Left ventricle myocardium inferior (tissue), 1 donor: Measurements from ENCODE around the gene DCAF4L1. TPM values are rescaled to one million over a fixed set of nuclear protein-coding genes. Genes with fewer than 3 reads are reported as not detected.

Experiments used
- DNase-seq: peaks from one replicate; pipeline ENCODE4 v3.0.0-alpha.2; 2020
- H3K27ac ChIP-seq: fragments of 200-600 bp; replicated peaks from 2 replicates; pipeline ENCODE4 v1.8.0; 2021
- H3K27me3 ChIP-seq: fragments of 200-600 bp; 2 replicates; pipeline ENCODE4 v1.8.0; 2021; ENCODE audit warnings: low read depth
- H3K36me3 ChIP-seq: fragments of 200-600 bp; 2 replicates; pipeline ENCODE4 v1.8.0; 2021
- H3K4me1 ChIP-seq: fragments of 200-600 bp; 2 replicates; pipeline ENCODE4 v1.8.0; 2021
- H3K4me3 ChIP-seq: fragments of 200-600 bp; 2 replicates; pipeline ENCODE4 v1.8.0; 2021; ENCODE audit warnings: mild to moderate bottlenecking, moderate library complexity
- H3K9me3 ChIP-seq: fragments of 200-600 bp; replicated peaks from 2 replicates; pipeline ENCODE4 v1.8.0; 2021
- CTCF ChIP-seq: fragments of 200-600 bp; IDR thresholded peaks from 2 replicates; pipeline ENCODE4 v1.8.0; 2021; ENCODE audit warnings: antibody characterized with exemption, mild to moderate bottlenecking, borderline replicate concordance
- intact Hi-C: fragments of 100-400 bp; cut with micrococcal nuclease; formaldehyde crosslinking; loops from one replicate; pipeline ENCODE4 v1.11.0; 2022
- total RNA-seq: library from RNA; stranded (reverse); fragmentation: NEBNext Ultra II Directional; extraction: Animal tissue kit (Norgen Biotek cat#: 25700); gene quantifications from one replicate; pipeline ENCODE4 v1.2.1, GENCODE V29; 2021
- donor health status: DM: no; HTN: yes; CAD: no; lungs with severe emphysema.

Gene DCAF4L1
- total RNA-seq, 1 donor from 2014 or later = 0.19 TPM

DNA sequence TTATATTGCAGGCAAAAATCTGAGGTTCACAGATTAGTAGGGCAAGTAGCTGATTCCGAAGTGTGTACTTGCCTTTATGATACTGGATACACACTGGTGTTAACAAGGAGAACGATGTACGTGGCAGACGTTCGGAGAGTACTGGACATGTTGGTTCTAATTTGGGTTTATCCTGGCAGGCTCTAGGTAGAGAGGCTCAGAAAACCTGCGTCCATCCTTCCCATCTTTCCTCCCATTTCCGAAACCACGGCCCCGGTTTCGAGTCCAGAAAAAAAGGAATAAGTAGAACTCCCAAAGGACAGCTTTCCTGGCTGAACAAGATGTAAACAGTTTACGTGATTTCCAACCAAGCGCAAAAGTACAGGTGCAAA is 8.4 kb downstream of the DCAF4L1 start:
- peak overlapping the region; percentile 97 for H3K4me3 ChIP-seq
- H3K27ac ChIP-seq = peak overlapping the region; percentile 93
- no peak for DNase-seq
- H3K9me3 ChIP-seq = no peaks in the 10 kb centered on the region
- no peaks in the 10 kb centered on the region for H3K36me3 ChIP-seq
- intact Hi-C loops = no loop called here
- H3K27me3 ChIP-seq = no peaks in the 10 kb centered on the region
- H3K4me1 ChIP-seq = peaks cover 79% of the 10 kb centered on the region
- no peak for TF ChIP-seq CTCF

GRCh38 chr4:41990365-41991111 is 9.0 kb downstream of the DCAF4L1 start, which contains the start of gene SLC30A9:
Gene SLC30A9 (plus strand): TSS chr4:41990530. CDS start chr4:41990652, 122 bp downstream.
- DNase-seq = peak; percentile 95
- intact Hi-C loops = no loop called here
- no peaks in the 10 kb centered on the region for H3K36me3 ChIP-seq
- no peaks in the 10 kb centered on the region for H3K9me3 ChIP-seq
- peak within 1 kb of the TSS; percentile 97 for H3K4me3 ChIP-seq
- H3K27ac ChIP-seq = peak within 1 kb of the TSS; percentile 93
- no peaks in the 10 kb centered on the region for H3K27me3 ChIP-seq
- peak; percentile 62 for TF ChIP-seq CTCF
- H3K4me1 ChIP-seq = peaks cover 74% of the 10 kb centered on the region

GRCh38 chr4:41991916-41992767 is 10.6 kb downstream of the DCAF4L1 start:
- Histone ChIP-seq H3K9me3 (no peaks in the 10 kb centered on the region), H3K27me3 (no peaks in the 10 kb centered on the region), H3K27ac (no peak overlapping the region), H3K4me3 (peak overlapping the region; percentile 97), H3K36me3 (no peaks in the 10 kb centered on the region), H3K4me1 (peaks cover 69% of the 10 kb centered on the region)
- intact Hi-C loops = no loop called here
- no peak for DNase-seq
- no peak for TF ChIP-seq CTCF

GRCh38 chr4:41992967-41993857 is 11.7 kb downstream of the DCAF4L1 start:
- Histone ChIP-seq H3K4me3 (no peak overlapping the region), H3K9me3 (no peaks in the 10 kb centered on the region), H3K27me3 (no peaks in the 10 kb centered on the region), H3K4me1 (peaks cover 63% of the 10 kb centered on the region), H3K36me3 (no peaks in the 10 kb centered on the region), H3K27ac (no peak overlapping the region)
- intact Hi-C loops = no loop called here
- TF ChIP-seq CTCF = no peak
- no peak for DNase-seq

DNA sequence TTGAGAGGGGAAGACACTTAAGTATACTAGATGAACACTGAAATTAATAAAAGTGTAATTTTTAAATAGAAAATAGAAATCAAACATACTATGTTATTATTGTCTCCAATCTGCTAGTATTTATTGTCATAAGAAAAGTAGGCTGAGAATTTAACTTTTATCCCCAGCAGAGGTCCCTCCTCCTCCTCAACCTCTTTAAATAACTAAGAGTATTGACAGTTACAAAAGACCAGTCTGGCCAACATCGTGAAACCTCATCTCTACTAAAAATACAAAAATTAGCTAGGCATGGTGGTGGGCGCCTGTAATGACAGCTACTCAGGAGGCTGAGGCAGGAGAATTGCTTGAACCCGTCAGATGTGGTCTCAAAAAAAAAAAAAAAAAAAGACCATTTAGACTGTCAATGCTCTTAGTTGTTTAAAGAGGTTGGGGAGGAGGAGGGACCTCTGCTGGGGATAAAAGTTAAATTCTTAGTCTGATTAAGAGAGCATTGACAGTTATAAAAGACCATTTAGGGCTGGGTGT is 13.0 kb downstream of the DCAF4L1 start:
- no peak for TF ChIP-seq CTCF
- Histone ChIP-seq H3K4me1 (peaks cover 61% of the 10 kb centered on the region), H3K36me3 (no peaks in the 10 kb centered on the region), H3K4me3 (no peak overlapping the region), H3K27ac (no peak overlapping the region), H3K9me3 (no peaks in the 10 kb centered on the region), H3K27me3 (no peaks in the 10 kb centered on the region)
- intact Hi-C loops = no loop called here
- no peak for DNase-seq
